Epithelial cell of prostate (primary cell): ENCODE results near the gene SLC44A3.

Experiments
- DNase-seq: peaks from one replicate; pipeline ENCODE4 v3.0.0-alpha.2; 2011; ENCODE audit warnings: low read depth, low spot score
- H3K27ac ChIP-seq: fragments of 450-650 bp; 2 replicates; pipeline ENCODE4 v1.5.1; 2017; ENCODE audit warnings: mild to moderate bottlenecking

The SLC44A3 gene

DNA sequence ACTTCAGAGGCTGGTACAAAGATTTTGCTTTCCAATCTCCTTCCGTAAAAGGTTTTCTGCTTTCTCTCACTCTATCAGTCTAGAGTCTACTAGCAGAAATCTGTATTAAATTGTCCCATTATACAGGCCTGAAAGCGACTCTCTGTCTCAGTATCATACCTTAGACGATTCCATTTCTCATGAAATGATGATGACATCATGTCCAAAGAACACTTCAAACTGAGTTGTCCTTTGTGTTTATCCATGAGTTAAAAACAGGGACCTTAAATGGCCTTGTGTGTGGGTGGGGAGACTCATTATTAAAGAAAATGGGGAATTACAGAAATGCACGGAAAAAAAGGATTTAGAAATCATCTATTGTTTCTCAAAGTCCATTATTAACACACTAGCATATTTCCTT, 21.0 kb upstream of the SLC44A3 start:
- H3K27ac ChIP-seq, result peak overlapping the region; percentile 3
- DNase-seq, result no peak

DNA sequence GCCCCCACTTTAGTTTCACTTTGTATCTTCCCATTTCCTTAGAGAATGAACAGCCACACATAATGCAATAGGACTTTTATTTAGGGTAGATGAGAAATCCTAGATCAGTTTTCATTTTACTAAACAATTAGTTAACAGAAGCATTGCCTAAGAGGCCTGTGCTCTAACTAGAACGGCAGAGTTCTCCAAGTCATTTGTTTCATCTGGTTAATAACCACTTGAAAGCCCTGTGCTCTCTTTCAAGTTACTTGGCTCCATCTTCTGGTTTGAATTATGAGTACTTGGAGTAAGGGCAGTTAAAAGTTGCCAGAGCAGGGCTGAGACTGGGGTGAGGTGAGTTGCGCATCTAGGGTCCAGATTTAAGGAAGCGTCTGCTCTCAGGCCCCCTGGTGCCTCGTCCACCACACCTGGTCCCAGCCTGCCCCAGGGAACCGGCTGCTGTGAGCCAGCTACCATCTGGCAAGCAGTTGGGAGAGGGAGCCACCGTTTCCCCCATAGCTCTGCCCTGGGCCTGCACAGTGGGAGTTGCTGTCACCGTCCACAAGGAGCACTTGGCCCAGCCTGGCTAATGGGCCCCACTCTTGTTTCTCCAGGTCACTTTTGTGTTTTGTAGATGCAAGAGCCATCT, 18.1 kb upstream of the SLC44A3 start:
- DNase-seq, result peak; percentile 34
- H3K27ac ChIP-seq, result peak overlapping the region; percentile 76

DNA sequence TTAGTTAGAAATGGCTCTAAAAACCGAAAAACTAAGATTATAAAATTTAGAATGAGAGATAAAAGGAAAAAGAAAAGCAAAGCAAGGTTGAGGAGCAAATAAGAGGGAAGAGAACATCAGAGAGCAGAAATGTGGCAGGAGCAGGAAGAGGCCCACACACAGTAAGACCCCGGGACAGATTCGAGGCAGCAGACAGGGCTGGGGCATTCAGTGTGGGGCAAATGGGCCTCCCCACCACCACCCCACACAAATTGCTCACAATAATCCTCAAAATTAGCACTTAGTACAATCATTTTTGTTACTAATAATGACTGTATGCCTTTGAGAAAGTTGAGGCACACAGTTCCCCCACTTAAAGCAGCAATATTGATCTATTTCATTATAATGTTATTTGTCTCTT, 17.1 kb upstream of the SLC44A3 start:
- no peak overlapping the region for H3K27ac ChIP-seq
- DNase-seq, result no peak

DNA sequence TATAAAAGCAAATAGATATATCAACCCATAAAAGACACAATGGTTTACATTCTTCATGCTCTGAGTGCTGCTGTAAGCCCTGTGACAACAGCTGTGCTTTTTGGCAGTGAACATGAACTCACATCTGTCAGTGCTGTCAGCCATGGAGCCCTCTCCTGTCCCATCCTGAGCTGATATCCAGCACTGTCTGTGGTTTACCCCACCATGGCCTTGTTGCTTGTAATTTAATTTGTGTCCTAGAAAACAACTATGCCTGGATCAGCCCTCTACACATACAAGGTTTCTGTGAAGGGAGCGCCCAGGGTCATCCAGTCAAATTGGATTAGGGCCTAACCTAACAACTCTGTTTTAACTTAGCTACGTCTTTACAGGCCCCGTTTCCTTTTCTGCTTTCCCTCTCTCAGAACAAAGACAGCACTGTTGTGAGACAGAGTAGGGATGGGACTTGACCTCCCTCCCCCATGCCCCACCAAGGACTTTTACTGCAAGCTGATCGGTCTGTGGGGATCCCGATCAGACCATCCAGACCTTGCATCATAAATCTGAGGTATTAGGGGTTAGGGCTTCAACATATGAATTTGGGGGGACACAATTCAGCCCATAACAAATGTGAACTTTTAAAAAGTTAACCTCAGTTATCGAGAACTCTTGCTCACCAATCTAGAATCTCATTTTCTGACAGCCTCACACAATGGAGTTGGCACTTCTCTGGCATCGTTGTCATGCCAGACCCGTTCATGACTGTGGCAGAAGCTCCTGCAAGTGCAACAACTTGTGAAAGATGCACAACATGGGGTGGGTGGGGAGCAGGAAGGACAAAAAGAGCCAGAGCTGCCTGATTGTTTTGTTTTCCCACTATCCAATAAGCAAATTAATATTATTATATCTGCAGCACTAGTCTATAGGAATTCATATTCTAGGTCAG, 16.4 kb upstream of the SLC44A3 start:
- no peak overlapping the region for H3K27ac ChIP-seq
- DNase-seq, result no peak

DNA sequence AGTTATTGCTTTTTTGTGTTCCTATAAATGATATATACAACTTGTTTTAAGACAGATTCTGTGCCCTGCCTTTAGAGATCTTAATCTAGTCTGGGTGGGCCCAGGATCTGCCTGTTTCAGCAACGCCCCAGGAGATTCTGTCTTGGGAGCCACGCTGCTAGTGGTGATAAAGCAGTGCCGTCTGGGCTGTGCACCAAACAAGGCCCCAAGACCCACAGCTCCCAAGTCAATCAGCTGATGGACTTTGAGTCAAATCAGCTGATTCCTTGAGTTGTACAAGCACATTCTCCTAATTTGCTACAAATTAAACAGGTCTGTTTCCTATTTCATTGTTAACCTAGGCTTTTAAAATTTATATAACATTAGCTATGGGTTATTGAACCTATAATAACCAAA, 15.7 kb upstream of the SLC44A3 start:
- DNase-seq, result no peak
- H3K27ac ChIP-seq, result no peak overlapping the region

DNA sequence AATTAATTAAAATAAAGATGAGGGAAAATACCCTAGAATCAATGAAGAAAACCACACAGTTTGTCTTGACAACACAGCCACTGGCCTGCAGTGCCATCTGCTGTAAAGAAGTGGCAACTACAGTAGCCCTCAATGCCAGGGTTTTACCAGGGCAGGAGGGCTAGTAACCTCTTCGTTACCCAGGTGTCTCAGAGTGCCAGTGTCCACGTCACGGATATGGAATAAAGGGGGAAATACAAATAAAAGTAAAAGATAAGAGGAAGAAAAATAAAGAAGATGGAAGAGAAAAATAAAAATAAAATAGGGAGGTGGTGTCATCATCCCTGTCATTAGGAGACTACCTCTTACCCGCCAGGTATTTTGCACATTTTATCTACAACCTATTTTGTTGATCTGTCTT, 14.2 kb upstream of the SLC44A3 start:
- H3K27ac ChIP-seq, result no peak overlapping the region

DNA sequence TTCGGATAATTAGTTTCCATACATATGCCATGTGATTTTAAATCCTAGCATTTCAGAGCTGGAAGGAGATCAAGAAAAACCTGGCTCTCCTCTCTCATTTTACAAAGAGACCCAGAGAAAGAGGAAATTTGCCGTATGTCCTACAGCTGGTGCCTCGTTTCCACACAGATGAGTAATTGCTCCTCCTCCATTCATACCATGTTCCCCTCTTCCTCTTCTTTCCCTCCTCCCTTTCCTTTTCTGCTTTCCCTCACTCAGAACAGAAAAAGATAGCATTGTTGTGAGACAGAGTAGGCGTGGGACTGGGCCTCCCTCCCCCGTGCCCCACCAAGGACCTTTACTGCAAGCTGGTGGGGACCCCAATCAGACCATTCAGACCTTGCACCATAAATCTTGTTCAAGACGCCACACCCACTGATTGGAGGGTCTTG, 13.7 kb upstream of the SLC44A3 start:
- no peak for DNase-seq
- H3K27ac ChIP-seq, result no peak overlapping the region

More for the DNA sequence above, 14.2 kb upstream of the SLC44A3 start:
- DNase-seq, result no peak

DNA sequence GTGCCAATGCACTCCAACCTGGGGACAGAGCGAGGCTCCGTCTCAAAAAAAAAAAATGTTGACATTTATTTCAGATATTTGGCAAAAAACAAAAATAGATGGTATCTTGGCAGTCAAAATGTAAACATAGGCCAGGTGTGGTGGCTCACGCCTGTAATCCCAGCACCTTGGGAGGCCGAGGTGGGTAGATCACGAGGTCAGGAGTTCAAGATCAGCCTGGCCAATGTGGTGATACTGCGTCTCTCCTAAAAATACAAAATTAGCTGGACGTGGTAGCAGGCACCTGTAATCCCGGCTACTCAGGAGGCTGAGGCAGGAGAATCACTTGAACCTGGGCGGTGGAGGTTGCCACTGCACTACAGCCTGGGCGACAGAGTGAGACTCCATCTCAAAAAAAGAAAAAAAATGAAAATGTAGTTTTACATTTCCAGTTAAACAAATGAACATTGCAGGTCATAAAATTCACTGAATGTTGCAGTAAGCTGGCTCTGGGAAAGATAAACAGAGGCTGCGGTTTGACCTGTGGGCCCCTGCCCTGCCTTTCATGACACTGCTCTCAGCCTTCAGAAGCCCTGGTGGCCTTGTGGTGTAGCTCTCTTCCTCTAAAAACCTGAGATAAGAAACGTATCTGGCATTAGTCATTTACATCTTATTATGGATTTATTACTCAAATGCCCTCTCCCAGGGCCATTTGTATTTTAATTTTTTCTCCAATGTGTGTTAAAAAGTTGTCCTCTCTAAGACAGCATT, 12.2 kb upstream of the SLC44A3 start:
- no peak overlapping the region for H3K27ac ChIP-seq
- no peak for DNase-seq

DNA sequence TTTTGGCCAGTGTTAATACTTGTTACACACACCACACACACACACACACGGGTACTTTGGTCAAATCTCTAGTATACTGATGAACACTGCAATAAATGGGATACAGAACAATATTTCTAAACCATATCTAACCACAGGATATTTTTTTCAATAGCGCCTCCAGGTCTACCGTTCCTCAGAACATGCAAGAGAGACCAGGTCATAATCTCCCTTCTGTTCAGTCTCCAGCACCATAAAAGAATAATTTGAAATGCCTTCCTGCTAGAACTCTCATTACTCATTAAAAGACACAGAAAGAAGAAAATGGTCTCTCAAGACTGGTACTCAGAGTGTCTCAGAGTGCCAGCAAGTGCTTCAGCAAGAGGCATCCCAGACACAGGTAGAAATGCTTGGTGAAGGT, 11.5 kb upstream of the SLC44A3 start:
- no peak for DNase-seq
- H3K27ac ChIP-seq, result no peak overlapping the region

DNA sequence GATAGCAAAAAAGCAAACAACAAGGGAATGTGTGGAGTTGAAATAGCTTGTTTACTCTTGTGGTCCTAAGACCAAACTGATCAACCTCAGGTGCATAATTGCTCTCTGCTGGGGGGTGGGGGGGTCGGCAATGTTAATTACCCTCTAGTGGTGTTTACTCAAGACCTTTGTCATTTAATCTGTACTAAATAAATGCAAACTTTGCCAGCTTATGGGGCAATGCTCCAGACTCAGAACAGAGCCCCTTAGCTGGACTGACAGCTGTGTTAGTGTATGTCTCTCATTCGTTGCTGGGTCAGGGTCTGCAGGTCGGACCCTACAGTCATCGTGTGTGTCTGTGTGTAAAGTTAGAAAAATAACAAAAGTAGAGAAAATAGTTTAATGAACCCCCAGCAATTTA, 7.2 kb upstream of the SLC44A3 start:
- H3K27ac ChIP-seq, result no peak overlapping the region

DNA sequence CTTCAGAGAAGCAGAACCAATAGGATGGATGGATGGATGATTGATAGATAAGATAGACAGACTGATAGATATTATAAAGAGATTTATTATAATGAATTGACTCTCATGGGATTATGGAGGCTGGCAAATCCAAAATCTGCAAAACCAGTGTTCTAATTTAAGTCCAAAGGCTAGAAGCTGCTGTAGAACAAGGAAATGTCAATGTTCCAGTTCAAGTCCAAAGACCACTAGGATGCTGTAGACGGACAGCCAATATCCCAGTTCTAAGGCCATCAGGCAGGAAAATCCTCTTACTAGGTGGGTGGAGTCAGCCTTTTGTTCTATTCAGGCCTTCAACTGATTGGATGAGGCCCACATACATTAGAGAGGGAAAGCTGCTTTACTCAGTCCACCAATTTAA, 4.1 kb upstream of the SLC44A3 start:
- DNase-seq, result no peak
- no peak overlapping the region for H3K27ac ChIP-seq

More for the DNA sequence above, 7.2 kb upstream of the SLC44A3 start:
- DNase-seq, result no peak

DNA sequence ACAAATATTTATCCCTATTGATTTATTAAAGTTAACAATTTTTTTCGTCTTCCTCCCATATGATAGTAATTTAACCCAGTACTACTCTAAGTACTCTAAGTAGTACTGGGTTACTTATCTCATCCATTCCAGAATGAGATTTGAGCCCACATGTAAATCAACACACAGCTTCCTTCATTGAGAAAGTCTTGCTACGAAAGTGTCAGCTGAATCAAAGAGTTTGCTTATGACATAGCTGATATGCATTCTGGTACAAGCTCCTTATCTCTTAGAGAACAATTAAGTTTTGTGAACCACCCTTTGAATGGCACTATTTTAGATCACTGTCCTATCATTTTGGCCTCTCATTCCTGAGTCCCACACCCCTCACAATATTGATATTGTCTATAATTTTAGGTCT, 2.4 kb upstream of the SLC44A3 start:
- H3K27ac ChIP-seq, result no peak overlapping the region
- DNase-seq, result no peak

DNA sequence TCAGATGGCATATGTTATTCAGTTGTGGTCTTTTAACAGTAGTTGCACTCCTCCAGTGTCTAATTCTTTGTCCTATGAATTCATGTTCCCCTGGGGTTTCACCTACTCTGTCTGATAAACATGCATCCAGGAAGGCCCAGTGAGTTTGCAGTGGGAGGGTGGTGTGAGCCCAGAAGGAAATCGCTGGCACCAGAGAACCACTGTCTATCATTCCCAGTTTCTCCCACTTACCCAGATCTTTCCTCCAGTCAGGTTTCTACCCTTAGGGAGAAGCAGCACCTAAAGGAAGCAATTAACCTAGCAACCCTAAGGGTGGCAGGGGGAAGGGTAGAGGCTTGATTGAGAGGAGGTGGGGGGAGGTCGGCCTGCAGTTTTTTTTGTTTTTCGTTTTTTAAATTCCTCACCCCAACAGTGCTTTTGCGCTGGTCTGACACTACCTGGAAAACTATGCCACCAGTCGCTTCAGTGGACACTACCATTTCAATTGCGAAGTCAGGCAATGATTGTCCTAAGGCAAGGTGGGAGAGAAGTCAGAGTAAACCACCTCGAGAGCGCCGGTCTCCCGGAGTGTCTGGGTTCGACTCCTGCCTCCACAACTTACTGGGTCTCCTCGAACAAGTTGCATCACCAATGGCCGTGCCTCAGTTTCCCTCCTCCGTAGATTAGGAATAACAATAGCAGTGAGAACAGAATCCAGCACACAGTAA, 766 bp upstream of the SLC44A3 start:
- DNase-seq, result no peak
- H3K27ac ChIP-seq, result no peak overlapping the region

DNA sequence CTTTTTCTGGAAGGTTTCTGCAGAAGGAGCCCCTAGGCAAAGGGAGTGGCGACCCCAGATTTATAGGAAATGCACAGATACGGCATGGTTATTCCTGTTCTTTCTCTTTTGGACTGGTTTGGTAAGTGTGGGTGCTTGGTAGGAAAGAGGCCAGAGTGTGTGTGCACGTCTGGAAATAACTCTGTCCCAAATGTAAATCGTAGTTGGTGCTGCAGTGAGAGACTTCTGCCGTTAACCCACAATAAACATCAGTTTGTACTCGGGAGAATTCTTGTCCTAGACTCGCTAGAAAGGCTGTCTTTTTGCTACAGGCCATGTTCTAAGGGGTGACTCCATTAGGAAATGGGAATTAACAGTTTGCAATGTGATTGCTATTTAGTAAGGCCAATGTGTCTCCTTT, 779 bp downstream of the SLC44A3 start:
- H3K27ac ChIP-seq, result no peak overlapping the region
- no peak for DNase-seq

DNA sequence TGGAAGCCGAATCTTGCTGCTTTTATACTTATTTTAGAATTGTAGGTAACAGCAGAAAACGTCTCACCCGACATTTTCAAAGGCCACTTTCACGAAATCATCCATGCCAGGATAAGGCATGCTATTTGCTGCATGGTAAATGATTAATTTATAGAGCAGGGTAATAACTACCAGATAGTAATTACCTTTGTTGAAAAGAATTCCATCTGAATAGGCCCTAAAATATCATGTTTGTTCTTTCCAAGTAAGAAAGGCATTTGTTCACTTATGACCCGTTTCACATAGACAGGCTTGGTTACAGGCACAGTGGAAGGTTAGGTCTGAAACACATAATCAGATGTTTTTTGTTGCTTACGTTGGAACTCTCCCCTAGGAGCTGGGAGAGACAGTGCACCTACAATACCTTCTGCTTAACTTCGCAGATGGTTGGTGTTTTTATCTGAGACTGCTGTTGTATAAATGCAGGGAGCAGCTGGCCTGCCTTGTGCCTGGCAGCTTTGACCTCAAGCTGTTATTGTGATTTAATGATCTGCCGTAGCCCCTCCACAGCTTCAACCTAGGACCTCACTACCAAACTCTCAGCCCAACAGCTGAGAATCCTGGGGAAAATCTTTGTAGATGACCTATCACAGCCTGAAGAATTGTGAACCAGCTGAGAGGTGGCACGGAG, 1.6 kb downstream of the SLC44A3 start:
- DNase-seq, result no peak
- no peak overlapping the region for H3K27ac ChIP-seq

DNA sequence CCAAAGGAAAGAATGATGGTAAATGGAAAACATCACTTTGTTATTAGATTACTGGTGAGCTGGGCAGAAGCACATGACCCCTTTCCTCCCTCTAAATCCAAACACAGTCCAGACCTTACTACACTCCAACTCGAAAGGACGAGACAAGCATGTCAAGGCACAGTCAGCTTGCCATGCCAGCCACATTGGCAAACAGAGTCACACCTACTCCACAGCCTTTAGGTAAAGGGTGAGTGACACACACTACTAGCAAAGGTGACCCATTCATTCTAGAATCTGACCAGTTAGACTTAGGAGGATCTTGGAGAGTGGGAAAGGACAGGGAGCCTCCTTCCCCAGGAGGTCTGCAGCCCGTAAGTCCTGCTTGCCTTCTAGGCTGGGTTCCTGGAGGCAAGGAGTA, 3.0 kb downstream of the SLC44A3 start:
- DNase-seq, result no peak
- H3K27ac ChIP-seq, result no peak overlapping the region

DNA sequence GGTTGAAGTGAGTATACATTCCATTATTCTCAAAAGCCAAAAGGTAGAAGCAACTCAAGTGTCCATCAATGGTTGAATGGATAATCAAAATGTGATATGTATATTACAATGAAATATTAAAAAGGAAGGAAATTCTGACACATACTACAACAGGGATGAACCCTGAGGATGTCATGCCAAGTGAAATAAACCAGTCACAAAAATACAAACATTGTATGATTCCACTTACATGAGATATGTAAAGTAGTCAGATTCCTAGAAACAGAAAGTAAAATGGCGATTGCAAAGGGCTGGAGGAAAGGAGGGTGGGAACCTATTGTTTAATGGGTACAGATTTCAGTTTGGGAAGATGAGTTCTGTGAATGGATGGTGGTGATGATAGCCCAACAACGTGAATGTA, 5.8 kb downstream of the SLC44A3 start:
- no peak for DNase-seq

DNA sequence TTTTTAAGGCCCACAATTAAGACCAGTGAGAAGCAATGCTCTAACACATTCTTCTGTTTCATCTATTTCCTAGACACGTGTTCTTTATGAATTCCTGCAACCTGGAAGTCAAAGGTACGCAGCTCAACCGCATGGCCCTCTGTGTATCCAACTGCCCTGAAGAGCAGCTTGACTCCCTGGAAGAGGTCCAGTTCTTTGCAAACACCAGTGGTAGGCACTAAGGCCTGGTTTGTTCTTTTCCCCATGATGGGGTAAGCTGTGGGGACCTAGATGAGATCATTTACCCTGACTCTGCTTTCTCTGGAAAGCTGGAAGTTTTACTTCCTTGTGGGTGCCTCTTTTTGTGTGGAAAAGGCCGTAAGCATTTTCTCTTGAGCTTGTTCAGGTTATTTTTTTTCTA, 7.3 kb downstream of the SLC44A3 start:
- DNase-seq, result no peak
- H3K27ac ChIP-seq, result peak overlapping the region; percentile 30

More for the DNA sequence above, 5.8 kb downstream of the SLC44A3 start:
- no peak overlapping the region for H3K27ac ChIP-seq

DNA sequence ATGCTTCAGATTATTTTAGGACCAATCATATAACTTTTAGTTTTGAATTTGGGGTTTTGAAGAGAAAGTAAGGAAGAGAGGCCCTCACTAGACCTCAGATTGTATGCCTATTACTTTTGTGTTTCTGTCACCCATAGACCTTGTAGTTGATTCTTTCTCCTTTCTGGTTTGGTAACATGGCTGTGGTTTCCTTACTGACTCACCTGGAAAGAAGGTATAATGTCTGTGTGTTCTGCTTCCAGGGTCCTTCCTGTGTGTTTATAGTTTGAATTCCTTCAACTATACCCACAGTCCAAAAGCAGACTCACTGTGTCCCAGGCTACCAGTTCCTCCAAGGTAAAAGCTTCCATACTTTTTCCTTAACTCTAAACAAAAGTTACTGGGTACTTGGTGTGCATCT, 8.1 kb downstream of the SLC44A3 start:
- DNase-seq, result peak; percentile 12
- H3K27ac ChIP-seq, result peak overlapping the region; percentile 30

DNA sequence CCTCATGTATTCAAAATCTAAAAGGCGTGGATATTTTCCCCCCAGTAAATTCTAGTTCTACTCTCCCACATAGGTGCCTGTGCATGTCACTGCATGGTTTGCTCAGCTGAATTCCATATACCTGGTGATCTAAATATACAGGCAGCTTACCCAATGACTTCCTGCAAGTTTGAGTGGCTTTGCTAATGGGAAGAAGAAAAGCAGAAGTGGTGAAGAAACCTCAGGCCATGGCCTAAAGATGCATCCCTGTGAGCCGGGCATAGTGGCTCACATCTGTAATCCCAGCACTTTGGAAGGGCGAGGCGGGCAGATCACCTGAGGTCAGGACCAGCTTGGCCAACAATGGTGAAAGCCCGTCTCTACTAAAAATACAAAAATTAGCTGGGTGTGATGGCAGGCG, 11.5 kb downstream of the SLC44A3 start:
- DNase-seq, result no peak
- no peak overlapping the region for H3K27ac ChIP-seq
